Measurements from ENCODE around the gene EBF4.

EBF4 gene

DNA sequence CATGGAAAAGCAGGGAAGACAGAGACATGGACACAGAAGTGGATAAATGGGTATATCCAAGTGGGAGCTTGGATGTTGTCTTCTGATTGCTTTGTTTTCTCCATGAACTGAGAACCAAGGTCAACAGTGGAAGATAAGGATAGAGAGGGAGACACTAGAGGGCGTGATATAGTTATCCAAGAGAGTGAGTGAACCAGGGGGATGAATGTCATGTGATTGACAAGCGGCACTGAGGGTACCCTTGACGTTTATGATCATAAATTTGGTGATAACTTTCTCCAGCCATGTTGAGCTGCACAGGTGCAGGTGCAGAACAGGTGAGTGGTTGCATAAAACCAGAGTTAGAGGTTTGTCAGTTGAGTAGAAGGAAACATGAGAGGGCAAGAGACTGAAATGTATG is 20.7 kb downstream of the EBF4 start:
- TF ChIP-seq, protein P1, sequence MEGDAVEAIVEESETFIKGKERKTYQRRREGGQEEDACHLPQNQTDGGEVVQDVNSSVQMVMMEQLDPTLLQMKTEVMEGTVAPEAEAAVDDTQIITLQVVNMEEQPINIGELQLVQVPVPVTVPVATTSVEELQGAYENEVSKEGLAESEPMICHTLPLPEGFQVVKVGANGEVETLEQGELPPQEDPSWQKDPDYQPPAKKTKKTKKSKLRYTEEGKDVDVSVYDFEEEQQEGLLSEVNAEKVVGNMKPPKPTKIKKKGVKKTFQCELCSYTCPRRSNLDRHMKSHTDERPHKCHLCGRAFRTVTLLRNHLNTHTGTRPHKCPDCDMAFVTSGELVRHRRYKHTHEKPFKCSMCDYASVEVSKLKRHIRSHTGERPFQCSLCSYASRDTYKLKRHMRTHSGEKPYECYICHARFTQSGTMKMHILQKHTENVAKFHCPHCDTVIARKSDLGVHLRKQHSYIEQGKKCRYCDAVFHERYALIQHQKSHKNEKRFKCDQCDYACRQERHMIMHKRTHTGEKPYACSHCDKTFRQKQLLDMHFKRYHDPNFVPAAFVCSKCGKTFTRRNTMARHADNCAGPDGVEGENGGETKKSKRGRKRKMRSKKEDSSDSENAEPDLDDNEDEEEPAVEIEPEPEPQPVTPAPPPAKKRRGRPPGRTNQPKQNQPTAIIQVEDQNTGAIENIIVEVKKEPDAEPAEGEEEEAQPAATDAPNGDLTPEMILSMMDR (IDR thresholded peaks at IDR 0.05; ENCODE audit: low read depth, low read length): peak; percentile 18
- DNase-seq (ENCODE audit: extremely low read depth, low read depth): no peak

DNA sequence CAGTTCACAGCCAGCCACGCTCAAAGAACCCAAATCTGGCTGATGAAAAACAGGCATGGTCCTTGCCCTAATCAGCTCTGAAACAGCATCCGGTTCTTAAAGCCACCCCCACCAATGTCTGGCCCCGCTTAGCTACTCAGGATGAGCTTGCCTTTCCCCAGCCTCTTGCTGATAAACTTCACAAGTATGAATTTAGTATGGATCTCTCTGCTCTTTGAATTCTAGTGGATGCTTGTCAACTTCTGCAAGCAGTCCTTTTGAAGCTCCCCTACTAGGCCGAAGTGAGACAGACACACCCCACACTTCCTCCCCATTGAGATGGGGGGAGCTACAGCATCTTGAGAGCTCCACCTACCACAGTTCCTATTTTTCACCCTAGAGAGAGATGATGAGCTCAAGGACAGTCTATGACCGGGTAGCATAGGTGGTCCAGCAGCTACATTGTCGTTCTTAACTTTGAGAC is 36.7 kb downstream of the EBF4 start:
- TF ChIP-seq, protein P1 (IDR thresholded peaks at IDR 0.05; ENCODE audit: low read depth, low read length): no peak
- no peak for DNase-seq (ENCODE audit: extremely low read depth, low read depth)

DNA sequence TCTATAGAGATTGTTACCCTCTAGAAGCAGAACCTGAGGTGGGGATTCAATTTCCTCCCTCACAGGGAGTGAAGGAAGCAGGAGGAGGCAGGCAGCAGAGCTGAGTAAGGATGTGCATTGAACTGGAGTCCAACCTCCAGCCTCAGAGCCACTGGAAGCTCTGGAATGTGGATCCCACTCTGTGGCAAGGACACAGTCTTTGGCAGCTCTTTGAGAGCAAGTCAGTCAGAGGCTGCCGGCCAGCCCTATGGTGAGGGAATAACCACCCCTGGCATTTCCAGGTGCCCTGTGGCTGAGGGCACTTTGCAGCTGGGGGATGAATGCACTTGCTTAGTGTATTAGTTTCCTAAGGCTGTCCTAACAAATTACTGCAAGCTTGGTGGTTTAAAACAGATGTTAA is 37.2 kb downstream of the EBF4 start:
- TF ChIP-seq, protein P1 (IDR thresholded peaks at IDR 0.05; ENCODE audit: low read depth, low read length): no peak
- no peak for DNase-seq (ENCODE audit: extremely low read depth, low read depth)

DNA sequence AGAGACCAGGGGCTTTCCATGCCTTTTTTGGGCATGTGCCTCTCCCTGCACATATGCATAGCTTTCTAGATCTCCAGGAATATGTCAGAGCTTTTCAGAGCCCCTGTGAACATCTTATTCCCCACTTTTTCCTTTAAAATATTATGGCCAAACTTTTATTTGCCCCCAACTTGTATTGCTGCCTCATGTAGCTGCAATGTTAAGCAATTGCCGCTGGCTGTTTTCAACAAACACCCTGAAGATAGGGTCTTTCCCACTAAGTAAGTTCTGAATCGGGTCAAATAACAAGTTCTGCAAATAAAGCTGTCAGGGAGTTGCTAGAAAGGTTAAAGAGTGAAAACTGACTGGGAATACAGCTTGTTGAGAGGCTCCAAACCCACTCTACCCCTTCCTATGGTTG is 42.3 kb downstream of the EBF4 start:
- DNase-seq (ENCODE audit: extremely low read depth, low read depth): no peak
- TF ChIP-seq, protein P1 (IDR thresholded peaks at IDR 0.05; ENCODE audit: low read depth, low read length): no peak

DNA sequence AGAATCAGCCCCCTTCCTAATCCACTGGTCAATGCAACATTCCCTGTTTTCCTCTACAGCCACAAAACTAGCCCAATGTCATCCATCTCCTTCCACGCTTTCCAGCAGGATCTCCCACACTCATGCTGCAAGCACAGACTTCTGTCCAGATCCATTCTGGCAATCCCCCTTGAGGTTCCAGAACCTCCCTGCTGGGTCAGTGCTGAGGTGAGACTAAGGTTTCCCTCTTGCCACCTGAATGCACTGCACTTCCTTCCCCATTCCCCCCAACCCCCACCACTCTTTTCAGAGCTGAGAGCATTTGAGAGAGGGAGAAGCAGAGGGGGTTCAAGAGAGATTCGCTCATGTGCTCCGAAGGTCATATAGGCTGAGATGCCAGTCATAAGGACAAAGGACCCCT is 43.9 kb downstream of the EBF4 start:
- no peak for DNase-seq (ENCODE audit: extremely low read depth, low read depth)
- TF ChIP-seq, protein P1 (IDR thresholded peaks at IDR 0.05; ENCODE audit: low read depth, low read length): no peak

DNA sequence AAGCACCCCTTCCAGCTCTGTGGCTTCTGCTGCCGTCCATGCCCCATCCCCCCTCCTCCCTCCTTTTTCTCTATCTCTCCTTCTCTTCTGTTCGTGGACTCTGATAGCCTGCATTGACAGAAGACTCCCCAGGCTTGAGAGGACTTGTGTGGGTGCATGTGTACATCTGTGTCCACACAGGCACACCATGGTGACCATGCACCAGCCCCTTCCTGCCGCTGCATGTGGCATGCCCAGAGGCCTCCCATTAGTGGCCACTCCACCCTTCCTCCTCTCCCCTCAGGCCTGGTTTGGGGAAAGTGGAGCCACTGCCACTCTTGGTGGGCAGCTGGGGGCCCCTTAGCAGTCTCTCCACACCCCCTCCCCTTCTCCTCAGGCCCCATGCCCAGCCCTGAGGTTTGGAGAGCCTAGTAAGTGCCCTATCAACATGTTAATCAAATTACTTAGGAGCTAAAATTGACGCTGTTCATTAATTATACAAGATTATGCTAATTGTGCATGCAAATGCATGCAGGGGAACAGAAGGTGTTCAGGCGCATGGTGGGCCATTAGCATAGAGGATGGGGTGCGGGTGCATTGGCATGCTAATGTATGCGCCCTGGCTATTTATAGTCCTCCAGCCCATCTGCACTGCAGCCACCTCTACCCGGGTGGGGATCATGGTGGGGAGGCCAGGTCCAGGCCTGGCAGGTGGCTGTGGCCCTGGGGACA is 45.9 kb downstream of the EBF4 start:
- TF ChIP-seq, protein P1 (IDR thresholded peaks at IDR 0.05; ENCODE audit: low read depth, low read length): no peak
- DNase-seq (ENCODE audit: extremely low read depth, low read depth): no peak

DNA sequence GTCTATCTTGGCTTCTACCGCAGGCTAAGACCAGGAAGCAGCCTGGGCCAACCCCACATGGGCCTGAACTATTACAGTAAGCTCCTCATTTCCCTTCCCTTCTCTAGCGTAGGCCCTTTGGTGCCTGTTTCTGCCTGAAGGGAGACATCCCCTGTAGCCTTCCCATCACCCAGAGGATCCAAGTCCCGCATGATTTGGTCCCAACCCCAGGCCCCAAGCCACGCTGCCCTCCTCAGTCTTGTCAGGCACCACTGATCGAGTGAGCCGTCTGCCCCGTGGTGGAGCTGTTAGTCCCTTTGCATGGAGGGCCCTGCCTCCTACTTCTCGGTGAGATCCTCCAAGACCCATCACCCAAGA is 46.4 kb downstream of the EBF4 start:
- TF ChIP-seq, protein P1 (IDR thresholded peaks at IDR 0.05; ENCODE audit: low read depth, low read length): no peak
- DNase-seq (ENCODE audit: extremely low read depth, low read depth): no peak
